HCT116 (cell line): Measurements from ENCODE around the gene DLST.

Experiments
- CEBPB ChIP-seq: IDR thresholded peaks from 2 replicates; pipeline ENCODE4 v1.6.1; 2012; ENCODE audit warnings: low read depth
- CTCF ChIP-seq, 3 experiments: fragments of 200-600 bp in 1 of 3; sonication (generic) in 1 of 3; IDR thresholded peaks in 2 of 3; conservative IDR thresholded peaks in 1 of 3; 2 replicates each; pipeline ENCODE4 v1.5.1; 2012 to 2017; ENCODE audit warnings: low read depth in 2 of 3, low read length in 2 of 3, antibody characterized with exemption in 1 of 3, borderline replicate concordance in 1 of 3, control low read depth in 1 of 3, mild to moderate bottlenecking in 1 of 3, mixed read lengths in 1 of 3, mixed run types in 1 of 3, moderate library complexity in 1 of 3; ENCODE audit not compliant: insufficient read depth in 1 of 3
- EZH2phosphoT487 ChIP-seq: fragments of 200-600 bp; IDR thresholded peaks from 2 replicates; pipeline ENCODE4 v1.6.1; 2018; ENCODE audit warnings: antibody characterized with exemption, borderline replicate concordance
- POLR2A ChIP-seq: IDR thresholded peaks from 2 replicates; pipeline ENCODE4 v1.7.0; 2011; ENCODE audit warnings: borderline replicate concordance; ENCODE audit not compliant: insufficient read depth, insufficient read length; ENCODE audit errors: extremely low read depth
- REST ChIP-seq: IDR thresholded peaks from 2 replicates; pipeline ENCODE4 v1.6.1; 2012; ENCODE audit warnings: low read depth

GRCh38 chr14:74843653-74844052 is 38.1 kb upstream of the DLST start:
- TF ChIP-seq CTCF (IDR thresholded peaks at IDR 0.05 in 2 of 3, conservative IDR thresholded peaks at IDR 0.05 in 1 of 3; ENCODE audit: borderline replicate concordance in 1 of 3, insufficient read depth in 1 of 3, low read depth in 2 of 3, low read length in 2 of 3) (no peak), POLR2A (no peak), REST (no peak), CEBPB (no peak), EZH2phosphoT487 (no peak)
